ENCODE data around the gene ZC3H12D.
"Not testable (repeated sequence)": the region's sequence is repeated elsewhere in the genome, so short reads cannot be mapped to it uniquely, and the experiment has no call there.

- TF ChIP-seq CTCF (IDR thresholded peaks at IDR 0.05); EZH2 (IDR thresholded peaks at IDR 0.05; ENCODE audit: borderline replicate concordance, insufficient read depth, low read depth, low read length, poor library complexity, severe bottlenecking): not testable (repeated sequence)
Observed at GRCh38 chr6:149462712-149463111, 22.1 kb downstream of the ZC3H12D start.

Data from B cell (primary cell).